ENCODE measurements around the gene CIAO3. TPM values are rescaled to one million over a fixed set of nuclear protein-coding genes. Genes with fewer than 3 reads are reported as not detected.
"Not testable (repeated sequence)": the region's sequence is repeated elsewhere in the genome, so short reads cannot be mapped to it uniquely, and the experiment has no call there.

CIAO3 gene
- total RNA-seq, 2 donors from 2014 or later: 33.7 to 33.8 TPM

GRCh38 chr16:760545-761343, 19.9 kb upstream of the CIAO3 start, which contains the start of gene MSLN:
MSLN (plus strand) TSS chr16:760734; CDS start chr16:762681, 1,947 bp downstream.
- no peak for DNase-seq
- no peaks in the 10 kb centered on the region for H3K4me1 Mint-ChIP-seq
- no peak within 1 kb of the TSS for H3K27ac Mint-ChIP-seq
- H3K9me3 ChIP-seq (ENCODE audit: control insufficient read depth, low read length, poor library complexity, severe bottlenecking): no peaks in the 10 kb centered on the region
- H3K27me3 Mint-ChIP-seq: no peaks in the 10 kb centered on the region
- H3K4me3 Mint-ChIP-seq: no peak within 1 kb of the TSS
- no peak for ATAC-seq
- no peaks in the 10 kb centered on the region for H3K36me3 Mint-ChIP-seq (ENCODE audit: low read depth)

DNA sequence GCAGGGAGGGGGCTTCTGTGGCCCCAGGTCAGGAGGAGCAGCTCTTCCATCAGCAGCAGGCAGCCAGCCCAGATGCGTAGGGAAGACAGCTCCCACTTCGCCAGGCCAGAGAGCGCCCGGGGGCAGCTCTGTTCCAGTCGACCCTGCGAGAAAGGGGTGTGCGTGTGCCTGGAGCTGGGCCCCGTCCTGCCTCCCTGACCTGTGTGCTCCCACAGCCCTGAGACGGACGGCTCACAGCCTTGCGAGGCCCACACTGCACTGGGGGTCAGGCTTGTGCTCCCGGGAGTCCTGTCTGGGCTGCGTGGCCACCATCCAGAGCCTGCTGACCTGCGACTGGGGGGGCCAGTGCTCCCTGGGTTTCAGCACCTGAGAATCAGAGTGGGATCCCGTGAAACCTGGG, 19.3 kb upstream of the CIAO3 start:
- DNase-seq (no peak), ATAC-seq (no peak)
- H3K36me3 Mint-ChIP-seq (ENCODE audit: low read depth): no peaks in the 10 kb centered on the region
- no peaks in the 10 kb centered on the region for H3K27me3 Mint-ChIP-seq
- H3K9me3 ChIP-seq (ENCODE audit: control insufficient read depth, low read length, poor library complexity, severe bottlenecking): no peaks in the 10 kb centered on the region
- H3K4me3 Mint-ChIP-seq: no peak overlapping the region
- no peak overlapping the region for H3K27ac Mint-ChIP-seq
- H3K4me1 Mint-ChIP-seq: no peaks in the 10 kb centered on the region

DNA sequence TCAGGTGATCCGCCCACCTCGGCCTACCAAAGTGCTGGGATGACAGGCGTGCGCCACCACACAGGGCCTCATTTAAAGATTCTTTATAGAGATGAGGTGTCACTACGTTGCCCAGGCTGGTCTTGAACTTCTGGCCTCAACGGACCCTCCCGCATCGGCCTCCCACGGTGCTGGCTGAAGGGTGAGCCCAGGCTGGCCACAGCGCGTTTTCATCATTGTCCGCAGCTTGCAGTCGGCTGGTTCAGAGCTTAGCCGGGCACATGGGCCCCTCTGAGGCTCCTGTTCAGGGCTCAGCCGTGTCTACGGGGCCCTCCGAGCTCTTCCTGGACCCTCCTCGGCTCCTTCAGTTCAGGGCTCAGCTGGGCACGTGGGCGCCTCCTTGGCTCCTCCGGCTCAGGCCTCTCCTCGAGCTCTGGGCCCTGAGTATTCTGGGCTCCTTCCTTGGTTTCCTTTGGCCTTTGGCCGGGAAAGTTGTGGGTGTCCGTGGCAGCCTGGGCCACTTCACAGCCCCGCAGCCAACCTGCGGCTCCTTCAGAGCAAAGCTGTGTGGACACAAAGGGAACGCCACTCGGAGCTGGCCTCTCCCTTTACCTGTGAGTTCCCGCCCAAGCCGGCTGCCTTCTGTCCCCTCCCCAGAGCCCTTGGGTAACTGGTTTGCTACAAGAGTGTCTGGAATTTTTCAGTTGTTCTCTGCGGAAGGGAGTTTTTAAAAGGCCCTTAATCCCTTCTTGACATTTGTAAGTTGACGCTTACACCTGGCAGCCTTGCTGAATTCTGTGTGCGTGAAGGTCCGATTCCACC, 18.5 kb upstream of the CIAO3 start:
- Mint-ChIP-seq H3K27me3 (no peaks in the 10 kb centered on the region), H3K27ac (no peak overlapping the region), H3K4me1 (peaks cover 4% of the 10 kb centered on the region), H3K4me3 (no peak overlapping the region), H3K36me3 (ENCODE audit: low read depth) (no peaks in the 10 kb centered on the region)
- ATAC-seq (no peak), DNase-seq (no peak)
- H3K9me3 ChIP-seq (ENCODE audit: control insufficient read depth, low read length, poor library complexity, severe bottlenecking): no peaks in the 10 kb centered on the region

- no peaks in the 10 kb centered on the region for H3K9me3 ChIP-seq (ENCODE audit: control insufficient read depth, low read length, poor library complexity, severe bottlenecking)
- H3K27me3 Mint-ChIP-seq: no peaks in the 10 kb centered on the region
- ATAC-seq: no peak
- H3K27ac Mint-ChIP-seq: no peak overlapping the region
- H3K4me3 Mint-ChIP-seq: no peak overlapping the region
- H3K36me3 Mint-ChIP-seq (ENCODE audit: low read depth): no peaks in the 10 kb centered on the region
- DNase-seq: no peak
- peaks cover 4% of the 10 kb centered on the region for H3K4me1 Mint-ChIP-seq
Observed at GRCh38 chr16:756428-756827, 15.6 kb upstream of the CIAO3 start.

GRCh38 chr16:754656-755055, 13.9 kb upstream of the CIAO3 start:
- peak; percentile 73 for ATAC-seq
- Mint-ChIP-seq H3K27ac (no peak overlapping the region), H3K36me3 (ENCODE audit: low read depth) (no peaks in the 10 kb centered on the region), H3K4me3 (no peak overlapping the region), H3K27me3 (no peaks in the 10 kb centered on the region), H3K4me1 (peaks cover 4% of the 10 kb centered on the region)
- no peaks in the 10 kb centered on the region for H3K9me3 ChIP-seq (ENCODE audit: control insufficient read depth, low read length, poor library complexity, severe bottlenecking)
- DNase-seq: no peak

DNA sequence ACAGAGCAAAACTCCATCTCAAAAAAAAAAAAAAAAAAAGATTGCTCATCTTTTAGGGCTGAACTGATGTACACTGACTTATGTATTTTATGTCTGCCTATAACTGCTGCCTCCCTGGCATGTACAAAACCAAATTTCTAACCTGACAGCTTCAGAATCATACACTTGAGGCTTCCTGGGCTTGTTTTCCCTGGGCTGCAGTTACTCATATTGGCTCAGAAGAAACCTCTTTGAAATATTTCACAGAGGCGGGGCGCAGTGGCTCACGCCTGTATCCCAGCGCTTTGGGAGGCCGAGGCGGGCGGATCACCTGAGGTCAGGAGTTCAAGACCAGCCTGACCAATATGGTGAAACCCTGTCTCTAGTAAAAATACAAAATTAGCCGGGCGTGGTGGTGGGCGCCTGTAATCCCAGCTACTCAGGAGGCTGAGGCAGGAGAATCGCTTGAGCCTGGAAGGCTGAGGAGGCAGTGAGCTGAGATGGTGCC, 13.4 kb upstream of the CIAO3 start:
- not testable (repeated sequence) for H3K9me3 ChIP-seq (ENCODE audit: control insufficient read depth, low read length, poor library complexity, severe bottlenecking); H3K4me1 Mint-ChIP-seq; H3K27ac Mint-ChIP-seq; H3K36me3 Mint-ChIP-seq (ENCODE audit: low read depth); H3K4me3 Mint-ChIP-seq; H3K27me3 Mint-ChIP-seq; DNase-seq; ATAC-seq

DNA sequence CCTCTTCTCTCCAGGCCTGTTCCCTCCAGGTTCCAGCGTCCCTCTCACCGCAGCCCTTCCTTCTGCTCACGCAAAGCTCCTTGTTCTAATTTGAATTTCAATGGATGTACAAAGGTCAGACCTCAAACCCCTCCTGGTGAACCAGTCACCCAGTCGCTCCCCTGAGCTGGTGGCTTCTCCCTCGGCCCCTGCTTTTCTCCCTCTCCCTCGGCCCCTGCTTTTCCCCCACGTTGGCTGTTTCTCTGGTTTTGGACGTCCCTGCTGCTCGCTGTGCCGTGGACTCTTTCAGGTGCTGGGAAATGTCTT, 11.2 kb upstream of the CIAO3 start:
- DNase-seq: no peak
- no peak for ATAC-seq
- no peaks in the 10 kb centered on the region for H3K9me3 ChIP-seq (ENCODE audit: control insufficient read depth, low read length, poor library complexity, severe bottlenecking)
- Mint-ChIP-seq H3K27ac (no peak overlapping the region), H3K27me3 (no peaks in the 10 kb centered on the region), H3K4me3 (no peak overlapping the region), H3K4me1 (peaks cover 4% of the 10 kb centered on the region), H3K36me3 (ENCODE audit: low read depth) (no peaks in the 10 kb centered on the region)

DNA sequence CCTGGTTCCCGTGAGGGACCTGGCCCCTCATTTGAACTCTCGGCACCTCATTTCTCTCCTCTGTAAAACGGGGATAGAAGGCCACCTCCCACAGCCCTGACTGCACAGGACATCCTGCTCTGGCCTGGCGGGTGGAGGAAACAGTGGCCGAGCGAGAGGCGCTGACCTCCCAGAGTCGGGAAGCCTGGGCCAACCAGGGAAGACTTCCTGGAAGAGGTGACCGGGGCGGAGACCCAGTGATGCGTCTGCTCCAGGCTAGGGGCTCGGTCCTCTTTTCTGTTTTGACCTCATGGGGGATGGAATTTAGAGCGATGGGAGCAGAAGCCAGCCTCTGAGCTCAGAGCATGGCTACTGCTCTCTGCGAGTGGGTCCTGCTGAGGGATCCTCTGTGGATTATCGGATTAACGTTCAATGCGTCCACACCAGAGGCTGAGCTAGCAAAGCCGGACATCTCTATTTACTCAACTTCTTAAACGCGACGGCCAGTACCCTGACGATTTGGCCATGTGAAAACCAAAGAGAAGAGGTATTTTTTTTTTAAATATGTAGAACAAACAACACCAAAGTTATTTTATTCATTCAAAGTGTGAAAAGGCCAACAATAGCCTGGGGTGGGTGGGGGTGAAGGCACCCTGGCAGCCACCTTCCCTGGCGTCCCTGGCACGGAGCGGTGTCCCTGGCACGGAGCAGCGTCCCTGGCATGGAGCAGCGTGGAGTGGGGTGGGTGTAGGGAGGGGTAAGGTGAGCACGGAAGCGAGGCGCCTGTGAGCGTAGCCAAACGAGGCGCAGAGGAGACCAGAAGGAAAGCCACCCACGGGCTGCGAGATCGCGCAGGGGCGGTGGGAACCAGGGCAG, 10.6 kb upstream of the CIAO3 start:
- H3K36me3 Mint-ChIP-seq (ENCODE audit: low read depth): no peaks in the 10 kb centered on the region
- no peaks in the 10 kb centered on the region for H3K27me3 Mint-ChIP-seq
- H3K4me3 Mint-ChIP-seq: no peak overlapping the region
- no peak for DNase-seq
- peaks cover 4% of the 10 kb centered on the region for H3K4me1 Mint-ChIP-seq
- no peaks in the 10 kb centered on the region for H3K9me3 ChIP-seq (ENCODE audit: control insufficient read depth, low read length, poor library complexity, severe bottlenecking)
- H3K27ac Mint-ChIP-seq: no peak overlapping the region
- no peak for ATAC-seq

- no peak overlapping the region for H3K4me3 Mint-ChIP-seq
- DNase-seq (no peak), ATAC-seq (no peak)
- no peaks in the 10 kb centered on the region for H3K9me3 ChIP-seq (ENCODE audit: control insufficient read depth, low read length, poor library complexity, severe bottlenecking)
- no peaks in the 10 kb centered on the region for H3K27me3 Mint-ChIP-seq
- no peak overlapping the region for H3K27ac Mint-ChIP-seq
- peaks cover 4% of the 10 kb centered on the region for H3K4me1 Mint-ChIP-seq
- H3K36me3 Mint-ChIP-seq (ENCODE audit: low read depth): no peaks in the 10 kb centered on the region
Observed at GRCh38 chr16:750485-750884, 9.7 kb upstream of the CIAO3 start.

GRCh38 chr16:749010-749409, 8.2 kb upstream of the CIAO3 start:
- H3K9me3 ChIP-seq (ENCODE audit: control insufficient read depth, low read length, poor library complexity, severe bottlenecking): no peaks in the 10 kb centered on the region
- Mint-ChIP-seq H3K36me3 (ENCODE audit: low read depth) (no peaks in the 10 kb centered on the region), H3K27ac (no peak overlapping the region), H3K4me1 (no peaks in the 10 kb centered on the region), H3K4me3 (no peak overlapping the region), H3K27me3 (no peaks in the 10 kb centered on the region)
- no peak for ATAC-seq
- DNase-seq: no peak

DNA sequence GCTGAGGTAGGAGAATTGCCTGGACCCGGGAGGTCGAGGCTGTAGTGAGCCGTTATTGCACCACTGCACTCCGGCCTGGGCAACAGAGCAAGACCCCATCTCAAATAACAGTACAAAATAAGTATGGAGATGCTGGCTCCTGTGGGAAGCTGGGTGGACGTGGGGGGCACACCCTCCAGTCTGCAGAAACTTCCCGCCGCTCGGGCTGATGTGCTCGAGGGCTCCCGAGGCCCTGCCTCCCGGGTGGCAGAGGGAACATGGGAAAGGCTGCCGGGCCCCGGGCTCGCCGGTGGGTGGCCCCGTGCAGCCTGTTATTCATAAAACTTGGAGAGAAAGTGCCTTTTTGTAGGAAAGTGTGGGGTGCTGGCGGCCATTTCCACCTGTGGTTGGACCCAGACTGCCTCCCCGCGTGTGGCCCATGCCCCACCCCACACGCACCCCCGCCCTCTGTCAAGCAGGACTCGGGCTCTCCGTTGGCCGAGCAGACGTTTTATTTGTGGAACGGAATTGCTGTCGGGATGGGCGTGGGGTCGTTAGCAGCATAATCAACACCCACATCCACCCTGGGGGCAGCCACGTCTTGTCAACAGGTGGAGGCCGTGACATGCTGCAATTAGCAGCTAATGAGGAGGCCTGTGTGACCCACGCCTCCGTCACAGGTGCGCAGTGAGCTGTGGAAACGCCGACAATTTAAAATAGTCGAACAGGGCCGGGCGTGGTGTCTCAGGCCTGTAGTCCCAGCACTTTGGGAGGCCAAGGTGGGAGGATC, 7.4 kb upstream of the CIAO3 start:
- no peaks in the 10 kb centered on the region for H3K9me3 ChIP-seq (ENCODE audit: control insufficient read depth, low read length, poor library complexity, severe bottlenecking)
- Mint-ChIP-seq H3K27ac (no peak overlapping the region), H3K36me3 (ENCODE audit: low read depth) (no peaks in the 10 kb centered on the region), H3K4me1 (no peaks in the 10 kb centered on the region), H3K27me3 (no peaks in the 10 kb centered on the region), H3K4me3 (no peak overlapping the region)
- DNase-seq: no peak
- no peak for ATAC-seq

DNA sequence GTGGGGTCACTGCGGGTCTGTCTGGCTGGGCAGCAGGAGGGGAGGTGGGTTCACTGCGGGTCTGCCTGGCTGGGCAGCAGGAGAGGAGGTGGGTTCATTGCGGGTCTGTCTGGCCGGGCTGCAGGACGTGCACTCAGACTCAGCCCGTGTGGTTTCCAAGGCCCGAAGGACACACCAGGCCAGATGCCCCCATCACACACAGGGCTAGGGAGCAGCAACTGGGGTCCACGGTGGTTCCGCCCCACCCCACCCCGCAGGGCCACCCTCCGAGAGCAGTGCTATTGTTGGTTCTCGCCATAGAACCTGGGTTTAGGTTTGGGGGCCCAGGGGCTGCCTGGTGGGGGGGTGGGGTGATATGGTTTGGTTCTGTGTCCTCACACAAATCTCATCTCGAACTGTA, 5.8 kb upstream of the CIAO3 start:
- H3K27me3 Mint-ChIP-seq: no peaks in the 10 kb centered on the region
- no peaks in the 10 kb centered on the region for H3K36me3 Mint-ChIP-seq (ENCODE audit: low read depth)
- no peak for DNase-seq
- H3K27ac Mint-ChIP-seq: no peak overlapping the region
- no peaks in the 10 kb centered on the region for H3K9me3 ChIP-seq (ENCODE audit: control insufficient read depth, low read length, poor library complexity, severe bottlenecking)
- H3K4me3 Mint-ChIP-seq: no peak overlapping the region
- no peak for ATAC-seq
- no peaks in the 10 kb centered on the region for H3K4me1 Mint-ChIP-seq

Data from T-helper 17 cell (primary cell).